ENCODE measurements around the gene FAM187B.
"Not testable (repeated sequence)": the region's sequence is repeated elsewhere in the genome, so short reads cannot be mapped to it uniquely, and the experiment has no call there.

Gene FAM187B

DNA sequence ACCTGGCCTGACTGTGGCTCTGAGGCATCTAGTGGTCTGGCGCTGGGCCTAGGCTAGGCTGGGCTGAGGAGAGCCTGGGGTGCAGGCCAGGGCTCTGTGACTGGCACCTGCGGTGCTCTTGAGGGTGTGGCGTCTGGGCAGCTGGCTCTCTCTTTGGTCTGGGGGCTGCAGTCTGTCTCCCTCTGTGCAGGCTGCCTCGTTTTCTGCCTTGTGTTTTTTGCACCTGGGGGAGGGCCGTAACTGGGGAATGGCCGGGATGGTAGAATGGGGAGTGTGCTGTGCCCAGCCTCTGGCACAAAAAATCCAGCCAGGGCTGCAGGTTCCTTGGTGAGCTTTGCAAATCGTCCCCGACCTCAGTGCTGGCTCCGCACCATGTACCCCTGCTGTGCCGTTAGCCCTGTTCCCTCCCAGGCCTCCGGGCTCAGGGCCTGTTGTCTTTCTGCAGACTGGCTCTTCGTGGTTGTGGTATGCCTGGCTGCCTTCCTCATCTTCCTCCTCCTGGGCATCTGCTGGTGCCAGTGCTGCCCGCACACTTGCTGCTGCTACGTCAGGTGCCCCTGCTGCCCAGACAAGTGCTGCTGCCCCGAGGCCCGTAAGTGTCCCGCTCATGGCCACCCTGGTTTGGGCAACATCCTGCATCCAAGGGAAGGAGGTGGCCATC is 33.7 kb upstream of the FAM187B start:
- DNase-seq (ENCODE audit: low read depth): no peak

GRCh38 chr19:35261356-35262100 is 33.0 kb upstream of the FAM187B start:
- no peak for DNase-seq (ENCODE audit: low read depth)

- DNase-seq (ENCODE audit: low read depth): no peak
Observed at GRCh38 chr19:35260694-35261304, 32.3 kb upstream of the FAM187B start.

GRCh38 chr19:35257113-35257461 is 28.5 kb upstream of the FAM187B start:
- DNase-seq (ENCODE audit: low read depth): no peak

DNA sequence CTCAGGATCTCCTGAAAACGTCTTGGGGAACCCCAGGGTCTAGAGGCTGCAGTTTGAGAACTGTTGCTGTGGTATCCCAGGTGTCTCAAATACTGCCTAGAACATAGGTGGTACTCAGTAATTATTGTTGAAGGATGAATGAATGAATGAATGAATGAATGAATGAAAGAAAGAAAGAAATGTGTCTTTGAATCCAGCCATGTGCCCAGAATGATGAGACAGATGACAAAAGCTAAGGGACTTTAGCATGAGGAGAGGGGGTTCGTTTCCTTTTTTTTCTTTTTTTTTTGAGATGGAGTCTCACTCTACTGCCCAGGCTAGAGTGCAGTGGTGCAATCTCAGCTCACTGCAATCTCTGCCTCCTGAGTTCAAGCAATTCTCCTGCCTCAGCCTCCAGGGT is 28.0 kb upstream of the FAM187B start:
- DNase-seq (ENCODE audit: low read depth): no peak

DNA sequence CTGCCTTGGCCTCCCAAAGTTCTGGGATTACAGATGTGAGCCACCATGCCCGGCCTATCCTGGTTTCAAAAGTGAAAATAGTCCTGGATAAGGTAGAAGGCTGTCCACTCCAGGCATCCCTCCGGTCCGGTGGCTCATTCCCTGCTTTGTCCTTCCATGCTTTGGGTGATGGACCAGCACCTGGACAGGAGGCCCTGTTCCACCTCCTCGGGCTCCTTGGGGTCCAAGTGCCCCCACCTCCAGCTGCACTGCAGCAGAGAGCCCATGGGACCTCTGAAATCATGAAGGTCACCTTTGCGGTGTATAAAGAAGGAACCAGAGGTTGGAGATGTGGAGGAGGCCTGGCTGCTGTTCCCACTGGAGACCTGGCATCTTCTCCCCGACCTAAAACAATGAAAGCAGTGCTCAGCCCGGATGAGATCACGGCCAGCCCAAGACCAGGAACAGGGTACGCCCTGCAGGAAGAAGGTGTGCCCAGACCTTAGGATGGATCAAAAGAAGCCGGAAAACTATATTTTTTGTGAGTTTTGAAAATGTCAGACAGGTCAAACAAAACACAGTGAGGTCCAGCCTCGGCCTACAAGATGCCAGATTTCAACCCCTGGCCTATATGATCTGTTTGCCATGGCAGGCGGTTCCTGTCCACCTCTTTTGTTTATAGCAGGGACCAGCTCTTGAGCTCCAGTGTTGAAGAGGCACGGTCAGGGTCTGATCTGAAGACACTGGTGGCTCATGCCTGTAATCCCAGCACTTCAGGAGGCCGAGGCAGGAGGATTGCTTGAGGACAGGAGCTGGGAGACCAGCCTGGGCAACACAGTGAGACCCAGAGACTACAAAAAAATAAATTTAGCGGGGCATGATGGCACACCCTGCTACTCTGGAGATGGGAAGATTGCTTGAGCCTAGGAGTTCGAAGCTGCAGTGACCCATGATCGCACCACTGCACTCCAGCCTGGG is 26.1 kb upstream of the FAM187B start:
- no peak for DNase-seq (ENCODE audit: low read depth)

GRCh38 chr19:35253316-35254286 is 25.1 kb upstream of the FAM187B start:
- DNase-seq (ENCODE audit: low read depth): no peak

DNA sequence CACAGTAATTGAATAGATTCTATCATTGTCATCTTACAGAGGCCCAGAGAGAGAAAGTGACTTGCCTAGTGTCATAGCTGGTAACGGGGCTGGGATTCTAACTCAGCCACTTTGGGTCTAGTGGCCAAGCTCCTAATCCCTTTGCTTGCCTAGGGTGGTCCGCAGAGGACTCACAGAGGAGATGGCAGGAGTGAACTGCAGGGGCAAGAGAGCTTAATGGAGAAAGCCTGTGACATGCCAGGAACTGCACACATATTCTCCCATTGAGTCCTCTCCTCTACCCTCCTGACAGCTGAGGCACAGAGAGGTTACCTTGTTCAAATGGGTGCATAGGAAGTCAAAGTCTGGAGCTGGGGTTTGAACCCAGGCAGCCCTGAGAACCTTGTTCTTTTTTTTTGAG is 22.9 kb upstream of the FAM187B start:
- DNase-seq (ENCODE audit: low read depth): no peak

DNA sequence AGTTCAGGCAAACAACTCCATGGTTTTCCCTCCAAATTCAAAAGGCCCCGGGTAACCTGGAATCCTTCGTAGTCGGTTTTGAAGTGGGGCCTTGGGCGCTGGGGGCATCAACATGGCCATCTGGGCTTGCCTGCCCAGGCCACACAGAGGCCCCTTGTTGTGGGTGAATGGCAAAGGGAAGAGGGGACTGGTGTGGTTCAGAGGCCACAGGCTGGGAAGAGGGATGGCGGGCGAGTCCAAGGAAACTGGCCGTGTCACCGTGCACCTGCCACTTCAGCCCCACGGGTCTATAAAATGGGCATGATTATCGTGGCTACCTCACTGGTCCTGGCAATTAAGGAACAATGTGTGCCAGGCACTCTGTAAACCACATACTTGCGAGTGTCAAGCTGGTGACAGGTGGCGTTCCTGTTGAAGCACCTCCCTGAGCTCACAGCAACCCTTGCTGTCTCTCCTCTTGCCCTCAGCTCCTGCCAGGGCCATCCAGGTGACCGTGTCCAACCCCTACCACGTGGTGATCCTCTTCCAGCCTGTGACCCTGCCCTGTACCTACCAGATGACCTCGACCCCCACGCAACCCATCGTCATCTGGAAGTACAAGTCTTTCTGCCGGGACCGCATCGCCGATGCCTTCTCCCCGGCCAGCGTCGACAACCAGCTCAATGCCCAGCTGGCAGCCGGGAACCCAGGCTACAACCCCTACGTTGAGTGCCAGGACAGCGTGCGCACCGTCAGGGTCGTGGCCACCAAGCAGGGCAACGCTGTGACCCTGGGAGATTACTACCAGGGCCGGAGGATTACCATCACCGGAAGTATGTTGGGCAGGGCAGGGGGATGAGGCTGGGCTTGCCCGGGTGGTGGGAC is 21.5 kb upstream of the FAM187B start:
- no peak for DNase-seq (ENCODE audit: low read depth)

DNA sequence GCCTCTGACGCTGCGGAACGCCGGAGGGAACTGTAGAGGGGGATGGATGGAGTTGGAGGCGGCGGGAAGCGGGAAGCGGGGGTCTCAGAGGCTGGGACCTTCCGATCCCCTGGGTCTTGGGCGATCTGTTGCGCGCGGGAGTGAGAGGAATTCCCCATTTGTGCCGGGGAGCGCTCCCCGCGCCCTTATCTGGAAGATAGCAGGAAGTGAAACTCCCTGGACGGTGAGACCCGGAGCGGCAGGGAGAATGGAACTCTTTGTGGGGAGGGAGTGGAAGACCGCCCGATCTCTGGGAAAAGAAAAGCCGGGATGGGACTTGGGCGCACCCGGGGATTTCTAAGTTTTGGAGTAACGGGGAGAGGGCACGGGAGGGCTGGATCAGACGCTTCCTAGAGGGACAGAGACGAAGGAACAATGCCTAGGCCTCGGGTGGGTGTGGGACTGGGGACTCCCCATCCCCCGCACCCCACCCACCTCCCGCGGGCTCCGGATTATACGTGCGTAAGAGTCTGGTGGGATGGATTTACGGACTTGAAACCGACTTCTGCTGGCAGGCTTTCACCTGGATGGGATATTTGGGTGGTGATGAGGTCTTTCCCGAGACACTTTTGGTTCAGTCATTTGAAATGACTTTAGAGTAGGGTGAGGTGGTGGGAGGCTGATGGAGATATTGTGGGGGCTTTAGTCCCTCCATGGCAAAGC is 20.8 kb upstream of the FAM187B start:
- no peak for DNase-seq (ENCODE audit: low read depth)

- no peak for DNase-seq (ENCODE audit: low read depth)
Observed at GRCh38 chr19:35248310-35249145, 20.0 kb upstream of the FAM187B start, which contains the start of gene LSR. TSS of gene LSR (plus strand) at chr19:35249002. CDS start at chr19:35249023, 21 bp downstream.

- DNase-seq (ENCODE audit: low read depth): no peak
Observed at GRCh38 chr19:35247526-35248309, 19.2 kb upstream of the FAM187B start.

DNA sequence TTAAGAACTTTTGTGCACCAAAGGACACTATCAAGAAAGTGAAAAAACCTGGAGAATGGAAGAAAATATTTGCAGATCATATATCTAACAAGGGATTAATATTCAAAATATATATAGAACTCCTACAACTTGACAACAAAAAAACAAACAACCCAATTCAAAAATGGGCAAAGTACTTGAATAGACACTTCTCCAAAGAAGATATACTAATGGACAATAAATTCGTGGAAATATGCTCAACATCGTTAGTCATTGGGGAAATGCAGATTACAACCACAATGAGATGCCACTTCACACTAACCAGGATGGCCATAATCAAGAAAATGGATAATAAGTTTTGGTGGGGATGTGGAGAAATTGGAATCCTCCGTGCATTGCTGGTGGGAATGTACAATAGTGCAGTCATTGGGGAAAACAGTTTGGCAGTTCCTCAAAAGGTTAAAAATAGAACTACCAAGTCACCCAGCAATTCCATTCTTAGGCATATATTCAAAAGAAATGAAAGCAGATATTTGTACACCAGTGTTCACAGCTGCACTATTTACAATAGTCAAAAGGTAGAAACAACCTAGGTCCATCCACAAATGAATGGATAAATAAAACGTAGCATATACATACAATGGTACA is 18.0 kb upstream of the FAM187B start:
- DNase-seq (ENCODE audit: low read depth): no peak

DNA sequence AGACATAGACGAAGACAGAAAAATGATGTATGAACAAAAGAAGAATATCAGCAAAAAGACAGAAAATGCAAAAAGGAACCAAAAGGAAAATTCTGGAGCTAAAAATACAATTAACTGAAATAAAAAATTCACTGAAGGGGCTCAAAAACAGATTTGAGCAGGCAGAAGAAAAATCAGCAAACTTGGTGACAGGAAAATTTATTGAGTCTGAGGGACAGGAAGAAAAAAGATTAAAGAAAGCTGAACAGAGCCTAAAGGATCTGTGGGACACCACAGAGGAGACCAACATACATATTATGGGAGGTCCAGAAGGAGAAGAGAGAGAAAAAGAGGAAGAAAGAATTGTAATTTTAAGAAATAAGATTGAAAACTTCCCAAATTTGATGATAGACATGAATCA is 12.9 kb upstream of the FAM187B start:
- DNase-seq (ENCODE audit: low read depth): no peak

DNA sequence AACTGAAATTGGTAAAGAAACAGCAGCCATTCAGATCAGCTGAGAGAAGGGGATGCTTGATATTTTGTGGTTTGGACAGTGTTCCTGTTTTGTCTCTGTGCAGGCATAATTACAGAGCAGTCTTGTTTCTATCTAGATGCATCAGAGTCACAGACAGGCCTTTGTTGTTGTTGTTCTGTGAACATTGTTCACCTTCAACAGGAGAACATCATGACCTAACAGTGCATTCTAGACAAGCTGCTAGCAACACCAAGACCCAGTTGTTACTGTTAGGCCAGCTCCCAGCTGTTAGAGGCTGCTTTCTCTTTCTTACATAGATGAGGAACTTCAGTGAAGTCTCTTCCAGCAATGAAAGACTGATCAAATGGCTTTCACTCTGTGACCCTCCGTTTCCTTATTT is 11.8 kb upstream of the FAM187B start:
- DNase-seq (ENCODE audit: low read depth): no peak

- not testable (repeated sequence) for DNase-seq (ENCODE audit: low read depth)
Observed at GRCh38 chr19:35239597-35239996, 11.1 kb upstream of the FAM187B start.

Measured in EH (cell line).